OCI-LY3 (cell line): ENCODE measurements around the gene RBM19.

Experiments
- H2AFZ ChIP-seq: fragments of 200-600, 300-600 bp; shearing (Covaris generic); 2 replicates; pipeline ENCODE4 v1.6.0; 2014; ENCODE audit warnings: antibody characterized with exemption, low read depth, low read length
- H3K27ac ChIP-seq: fragments of 200-600, 300-600 bp; sonication (generic); 2 replicates; pipeline ENCODE4 v1.5.1; 2014; ENCODE audit warnings: mild to moderate bottlenecking, low read length, moderate library complexity, mixed read lengths
- H3K27me3 ChIP-seq: fragments of 200-600, 300-600 bp; sonication (generic); 2 replicates; pipeline ENCODE4 v1.6.1; 2014; ENCODE audit warnings: low read depth, low read length, mixed read lengths
- H3K36me3 ChIP-seq: fragments of 200-600, 300-600 bp; sonication (generic); replicated peaks from 2 replicates; pipeline ENCODE3; 2014; ENCODE audit warnings: low read depth, low read length, mixed read lengths
- H3K4me1 ChIP-seq: fragments of 300-600, 200-600 bp; sonication (generic); 2 replicates; pipeline ENCODE4 v1.6.1; 2014; ENCODE audit warnings: low read length, mixed read lengths
- H3K4me2 ChIP-seq: fragments of 200-600, 300-600 bp; sonication (generic); 2 replicates; pipeline ENCODE4 v1.6.1; 2014; ENCODE audit warnings: low read length, mixed read lengths
- H3K4me3 ChIP-seq: fragments of 300-600, 200-600 bp; sonication (generic); 2 replicates; pipeline ENCODE4 v1.5.1; 2014; ENCODE audit warnings: antibody characterized with exemption, mild to moderate bottlenecking, low read length, moderate library complexity
- H3K79me2 ChIP-seq: fragments of 300-600, 200-600 bp; shearing (Covaris generic); 2 replicates; pipeline ENCODE4 v1.6.1; 2014; ENCODE audit warnings: mild to moderate bottlenecking, low read length, mixed read lengths
- H3K9ac ChIP-seq: fragments of 300-600, 200-600 bp; shearing (Covaris generic); 2 replicates; pipeline ENCODE4 v1.6.0; 2014; ENCODE audit warnings: mild to moderate bottlenecking, low read length, moderate library complexity
- H3K9me3 ChIP-seq: fragments of 200-600, 300-600 bp; shearing (Covaris generic); 2 replicates; pipeline ENCODE4 v1.6.1; 2014; ENCODE audit warnings: low read length, mixed read lengths; ENCODE audit not compliant: insufficient read depth
- H4K20me1 ChIP-seq: fragments of 200-600, 300-600 bp; sonication (generic); 2 replicates; pipeline ENCODE4 v1.6.1; 2016; ENCODE audit warnings: low read length, mixed read lengths; ENCODE audit not compliant: insufficient read depth
- EZH2phosphoT487 ChIP-seq: fragments of 200-600 bp; shearing (Covaris generic); IDR thresholded peaks from 2 replicates; pipeline ENCODE4 v1.6.1; 2018; ENCODE audit warnings: antibody characterized with exemption, mixed run types, low read depth
- TF ChIP-seq, protein P1 (sequence below): fragments of 200-600, 300-600 bp; sonication (generic); IDR thresholded peaks from 2 replicates; pipeline ENCODE4 v1.5.1; 2014; ENCODE audit warnings: antibody characterized with exemption, low read length, low read depth

RBM19 gene, protein sequence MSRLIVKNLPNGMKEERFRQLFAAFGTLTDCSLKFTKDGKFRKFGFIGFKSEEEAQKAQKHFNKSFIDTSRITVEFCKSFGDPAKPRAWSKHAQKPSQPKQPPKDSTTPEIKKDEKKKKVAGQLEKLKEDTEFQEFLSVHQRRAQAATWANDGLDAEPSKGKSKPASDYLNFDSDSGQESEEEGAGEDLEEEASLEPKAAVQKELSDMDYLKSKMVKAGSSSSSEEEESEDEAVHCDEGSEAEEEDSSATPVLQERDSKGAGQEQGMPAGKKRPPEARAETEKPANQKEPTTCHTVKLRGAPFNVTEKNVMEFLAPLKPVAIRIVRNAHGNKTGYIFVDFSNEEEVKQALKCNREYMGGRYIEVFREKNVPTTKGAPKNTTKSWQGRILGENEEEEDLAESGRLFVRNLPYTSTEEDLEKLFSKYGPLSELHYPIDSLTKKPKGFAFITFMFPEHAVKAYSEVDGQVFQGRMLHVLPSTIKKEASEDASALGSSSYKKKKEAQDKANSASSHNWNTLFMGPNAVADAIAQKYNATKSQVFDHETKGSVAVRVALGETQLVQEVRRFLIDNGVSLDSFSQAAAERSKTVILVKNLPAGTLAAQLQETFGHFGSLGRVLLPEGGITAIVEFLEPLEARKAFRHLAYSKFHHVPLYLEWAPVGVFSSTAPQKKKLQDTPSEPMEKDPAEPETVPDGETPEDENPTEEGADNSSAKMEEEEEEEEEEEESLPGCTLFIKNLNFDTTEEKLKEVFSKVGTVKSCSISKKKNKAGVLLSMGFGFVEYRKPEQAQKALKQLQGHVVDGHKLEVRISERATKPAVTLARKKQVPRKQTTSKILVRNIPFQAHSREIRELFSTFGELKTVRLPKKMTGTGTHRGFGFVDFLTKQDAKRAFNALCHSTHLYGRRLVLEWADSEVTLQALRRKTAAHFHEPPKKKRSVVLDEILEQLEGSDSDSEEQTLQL

DNA sequence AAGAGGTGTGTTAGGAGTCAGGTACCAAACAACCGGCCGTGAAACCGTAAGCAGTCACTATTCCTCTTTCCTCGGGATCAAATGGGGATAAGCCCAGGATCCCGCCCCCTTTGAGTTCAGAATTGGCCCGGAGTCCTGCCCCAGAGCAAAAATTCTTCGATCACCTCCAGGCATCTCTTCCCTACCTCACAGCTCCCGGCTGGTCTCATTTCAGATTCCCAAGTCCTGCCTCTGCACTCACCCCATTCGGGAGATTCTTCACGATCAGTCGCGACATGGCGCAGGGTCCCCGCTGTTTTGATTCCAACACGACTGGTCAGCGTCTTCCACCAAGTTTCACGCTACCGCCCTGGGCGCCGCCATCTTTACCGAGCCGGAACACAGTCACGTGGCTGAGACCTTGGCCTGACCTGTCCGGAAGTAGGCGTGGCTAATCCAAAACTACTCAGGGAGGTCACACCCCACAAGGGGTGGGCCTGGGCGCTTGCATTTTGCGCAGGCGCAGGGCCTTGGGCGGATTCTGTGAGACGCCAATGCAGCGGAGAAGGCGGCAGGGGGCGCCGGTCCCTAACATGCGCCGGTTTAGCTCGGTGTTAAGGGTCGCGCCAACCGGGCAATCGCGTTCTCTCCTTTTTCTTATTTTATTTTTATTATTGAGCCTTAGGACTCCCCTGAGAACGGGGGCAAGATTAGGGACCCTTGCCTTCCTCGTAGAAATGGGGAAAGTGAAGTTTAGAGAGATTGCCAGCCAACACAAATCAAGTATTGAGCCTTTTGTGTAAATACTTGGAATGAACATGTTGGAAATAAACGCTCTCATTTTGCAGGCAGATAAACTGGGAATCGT lies at the start of gene RBM19:
Gene RBM19, minus strand, starts transcription at position 375 of the 847 bp plus-strand sequence. Its CDS starts 98 bp downstream, at position 277.
- H3K9me3 ChIP-seq, result no peaks in the 10 kb centered on the region
- H3K27ac ChIP-seq, result no peak within 1 kb of the TSS
- H3K27me3 ChIP-seq, result no peaks in the 10 kb centered on the region
- peaks cover 33% of the 10 kb centered on the region for H3K79me2 ChIP-seq
- peak within 1 kb of the TSS; percentile 89 for H3K4me3 ChIP-seq
- peak within 1 kb of the TSS; percentile 90 for H2AFZ ChIP-seq
- H3K36me3 ChIP-seq, result peaks cover 11% of the 10 kb centered on the region
- H4K20me1 ChIP-seq, result no peaks in the 10 kb centered on the region
- H3K9ac ChIP-seq, result peak within 1 kb of the TSS; percentile 69
- H3K4me1 ChIP-seq, result peaks cover 31% of the 10 kb centered on the region
- peak within 1 kb of the TSS; percentile 99 for H3K4me2 ChIP-seq
- TF ChIP-seq EZH2phosphoT487, result no peak
- TF ChIP-seq, protein P1, sequence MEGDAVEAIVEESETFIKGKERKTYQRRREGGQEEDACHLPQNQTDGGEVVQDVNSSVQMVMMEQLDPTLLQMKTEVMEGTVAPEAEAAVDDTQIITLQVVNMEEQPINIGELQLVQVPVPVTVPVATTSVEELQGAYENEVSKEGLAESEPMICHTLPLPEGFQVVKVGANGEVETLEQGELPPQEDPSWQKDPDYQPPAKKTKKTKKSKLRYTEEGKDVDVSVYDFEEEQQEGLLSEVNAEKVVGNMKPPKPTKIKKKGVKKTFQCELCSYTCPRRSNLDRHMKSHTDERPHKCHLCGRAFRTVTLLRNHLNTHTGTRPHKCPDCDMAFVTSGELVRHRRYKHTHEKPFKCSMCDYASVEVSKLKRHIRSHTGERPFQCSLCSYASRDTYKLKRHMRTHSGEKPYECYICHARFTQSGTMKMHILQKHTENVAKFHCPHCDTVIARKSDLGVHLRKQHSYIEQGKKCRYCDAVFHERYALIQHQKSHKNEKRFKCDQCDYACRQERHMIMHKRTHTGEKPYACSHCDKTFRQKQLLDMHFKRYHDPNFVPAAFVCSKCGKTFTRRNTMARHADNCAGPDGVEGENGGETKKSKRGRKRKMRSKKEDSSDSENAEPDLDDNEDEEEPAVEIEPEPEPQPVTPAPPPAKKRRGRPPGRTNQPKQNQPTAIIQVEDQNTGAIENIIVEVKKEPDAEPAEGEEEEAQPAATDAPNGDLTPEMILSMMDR, result peak; percentile 79

DNA sequence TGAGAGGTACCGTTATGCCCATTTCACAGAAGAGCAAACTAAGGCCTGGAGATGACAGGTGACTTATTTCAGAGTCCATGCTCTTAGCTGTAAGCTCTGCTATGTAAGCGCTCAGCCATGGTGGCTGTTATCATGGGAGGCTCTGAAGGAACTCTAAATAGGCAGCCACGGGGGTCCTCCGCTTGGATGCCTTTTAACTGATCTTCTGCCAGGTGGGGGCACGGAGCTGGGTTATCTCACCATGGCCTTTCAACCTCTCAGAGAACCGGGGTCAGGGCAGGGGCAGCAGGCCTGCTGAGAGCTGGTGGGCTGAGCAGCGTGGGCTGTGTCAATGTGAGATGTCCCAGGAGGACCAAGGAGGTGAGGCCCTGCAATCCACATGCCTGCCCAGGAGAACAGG lies 49.7 kb upstream of the RBM19 start:
- no peak overlapping the region for H3K27ac ChIP-seq
- no peak overlapping the region for H3K4me2 ChIP-seq
- H3K27me3 ChIP-seq, result peaks cover 5% of the 10 kb centered on the region; the same call in 1 of the 2 replicates
- no peaks in the 10 kb centered on the region for H4K20me1 ChIP-seq
- no peak overlapping the region for H3K9ac ChIP-seq
- H3K4me1 ChIP-seq, result no peaks in the 10 kb centered on the region
- H3K36me3 ChIP-seq, result no peaks in the 10 kb centered on the region
- H3K9me3 ChIP-seq, result no peaks in the 10 kb centered on the region
- no peak overlapping the region for H2AFZ ChIP-seq
- H3K4me3 ChIP-seq, result no peak overlapping the region
- no peak for TF ChIP-seq EZH2phosphoT487
- TF ChIP-seq, protein P1, result no peak
- H3K79me2 ChIP-seq, result no peaks in the 10 kb centered on the region

DNA sequence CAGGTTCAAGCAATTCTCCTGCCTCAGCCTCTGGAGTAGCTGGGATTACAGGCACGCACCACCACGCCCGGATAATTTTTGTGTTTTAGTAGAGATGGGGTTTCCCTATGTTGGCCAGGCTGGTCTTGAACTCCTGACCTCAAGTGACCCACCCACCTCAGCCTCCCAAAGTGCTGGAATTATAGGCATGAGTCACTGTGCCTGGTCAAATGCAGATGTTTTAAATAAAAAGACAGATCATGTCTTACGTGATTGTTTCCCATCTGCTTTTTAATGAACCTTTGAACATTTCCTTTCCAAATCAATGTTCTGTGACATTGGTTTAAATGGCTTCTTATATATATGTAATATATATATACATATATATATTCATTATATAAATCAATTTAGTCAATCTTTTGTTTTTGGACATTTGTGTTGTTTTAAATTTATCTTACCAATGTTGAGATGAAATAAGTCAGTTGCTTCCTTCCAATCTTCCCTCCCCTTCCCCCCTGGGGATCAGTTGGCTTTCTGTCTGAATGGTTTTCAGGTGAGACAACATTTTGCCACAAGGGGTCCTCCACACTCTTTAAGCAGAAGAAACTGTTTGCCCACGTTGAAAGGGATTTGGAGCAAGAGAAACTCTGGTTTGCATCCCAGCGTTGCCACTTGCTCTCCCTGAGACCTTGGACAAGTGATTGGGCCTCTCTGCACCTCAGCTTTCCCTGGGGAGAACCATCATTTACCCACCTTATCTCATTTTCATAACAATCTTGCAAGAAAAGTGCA lies 47.6 kb upstream of the RBM19 start:
- Histone ChIP-seq H3K27ac (no peak overlapping the region), H3K36me3 (no peaks in the 10 kb centered on the region), H2AFZ (no peak overlapping the region), H3K79me2 (no peaks in the 10 kb centered on the region), H4K20me1 (no peaks in the 10 kb centered on the region), H3K4me2 (no peak overlapping the region), H3K4me1 (no peaks in the 10 kb centered on the region), H3K27me3 (peaks cover 7% of the 10 kb centered on the region; the same call in 1 of the 2 replicates), H3K9me3 (no peaks in the 10 kb centered on the region), H3K9ac (no peak overlapping the region), H3K4me3 (no peak overlapping the region)
- TF ChIP-seq, protein P1, result peak; percentile 30
- TF ChIP-seq EZH2phosphoT487, result no peak
